Panc1 (cell line): ENCODE measurements around the gene SH3BP1.

Experiments used
- POLR2AphosphoS5 ChIP-seq: IDR thresholded peaks from 2 replicates; pipeline ENCODE4 v1.6.1; 2012; ENCODE audit warnings: mild to moderate bottlenecking, low read depth, low read length, moderate library complexity
- TCF7L2 ChIP-seq: IDR thresholded peaks from 2 replicates; pipeline ENCODE4 v1.6.1; 2011; ENCODE audit warnings: mild to moderate bottlenecking, low read depth, low read length, inconsistent platforms
- TF ChIP-seq, protein P1 (sequence below): fragments of 450-650 bp; IDR thresholded peaks from 2 replicates; pipeline ENCODE4 v1.5.1; 2017; ENCODE audit warnings: mild to moderate bottlenecking

DNA sequence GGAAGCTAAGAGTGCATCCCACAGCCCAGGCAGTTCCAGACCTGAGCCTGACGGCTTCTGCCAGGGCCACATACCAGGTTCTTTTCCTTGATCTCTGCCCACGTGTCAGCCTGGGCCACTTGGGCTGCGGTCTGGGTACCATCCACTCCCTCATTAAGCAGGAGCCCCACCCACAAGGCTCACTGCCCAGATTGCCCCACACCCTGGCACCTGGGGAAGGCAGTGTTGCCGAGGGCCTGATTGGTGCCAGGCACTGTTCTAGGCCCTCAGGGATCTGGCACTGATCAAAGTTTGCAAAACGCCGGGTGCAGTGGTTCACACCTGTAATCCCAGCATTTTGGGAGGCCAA, 15.5 kb upstream of the SH3BP1 start:
- TF ChIP-seq, protein P1, sequence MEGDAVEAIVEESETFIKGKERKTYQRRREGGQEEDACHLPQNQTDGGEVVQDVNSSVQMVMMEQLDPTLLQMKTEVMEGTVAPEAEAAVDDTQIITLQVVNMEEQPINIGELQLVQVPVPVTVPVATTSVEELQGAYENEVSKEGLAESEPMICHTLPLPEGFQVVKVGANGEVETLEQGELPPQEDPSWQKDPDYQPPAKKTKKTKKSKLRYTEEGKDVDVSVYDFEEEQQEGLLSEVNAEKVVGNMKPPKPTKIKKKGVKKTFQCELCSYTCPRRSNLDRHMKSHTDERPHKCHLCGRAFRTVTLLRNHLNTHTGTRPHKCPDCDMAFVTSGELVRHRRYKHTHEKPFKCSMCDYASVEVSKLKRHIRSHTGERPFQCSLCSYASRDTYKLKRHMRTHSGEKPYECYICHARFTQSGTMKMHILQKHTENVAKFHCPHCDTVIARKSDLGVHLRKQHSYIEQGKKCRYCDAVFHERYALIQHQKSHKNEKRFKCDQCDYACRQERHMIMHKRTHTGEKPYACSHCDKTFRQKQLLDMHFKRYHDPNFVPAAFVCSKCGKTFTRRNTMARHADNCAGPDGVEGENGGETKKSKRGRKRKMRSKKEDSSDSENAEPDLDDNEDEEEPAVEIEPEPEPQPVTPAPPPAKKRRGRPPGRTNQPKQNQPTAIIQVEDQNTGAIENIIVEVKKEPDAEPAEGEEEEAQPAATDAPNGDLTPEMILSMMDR: no peak
- no peak for TF ChIP-seq TCF7L2
- TF ChIP-seq POLR2AphosphoS5: no peak
